HepG2 (cell line): ENCODE data around the gene TNFRSF6B. TPM values are rescaled to one million over a fixed set of nuclear protein-coding genes. Genes with fewer than 3 reads are reported as not detected.
A peak's percentile ranks its signal among the peaks of the same experiment; 100 is the strongest.

ENCODE experiments used
- CAMTA2 ChIP-seq: sonication (generic); formaldehyde crosslinking; IDR thresholded peaks from 2 replicates; pipeline ENCODE4 v1.4.0; 2020; ENCODE audit warnings: mild to moderate bottlenecking, missing genetic modification reagents, borderline replicate concordance
- CBX5 ChIP-seq: sonication (generic); formaldehyde crosslinking; IDR thresholded peaks from 2 replicates; pipeline ENCODE4 v1.4.0; 2020; ENCODE audit warnings: missing genetic modification reagents, borderline replicate concordance
- GATAD1 ChIP-seq: IDR thresholded peaks from 2 replicates; pipeline ENCODE4 v1.6.1; 2016; ENCODE audit warnings: missing genetic modification reagents, missing compliant biosample characterization
- GTF3A ChIP-seq: sonication (generic); formaldehyde crosslinking; conservative IDR thresholded peaks from 2 replicates; pipeline ENCODE4 v1.4.0; 2020; ENCODE audit warnings: mild to moderate bottlenecking, missing genetic modification reagents
- GZF1 ChIP-seq: sonication (generic); formaldehyde crosslinking; IDR thresholded peaks from 2 replicates; pipeline ENCODE4 v1.5.1; 2020; ENCODE audit warnings: mild to moderate bottlenecking, missing genetic modification reagents
- HNRNPK ChIP-seq: fragments of 200-400 bp; formaldehyde crosslinking; IDR thresholded peaks from 2 replicates; pipeline ENCODE4 v1.6.1; 2018; ENCODE audit warnings: low read length, low read depth, moderate library complexity, mild to moderate bottlenecking; ENCODE audit not compliant: poor library complexity, severe bottlenecking
- IKZF4 ChIP-seq: sonication (generic); formaldehyde crosslinking; IDR thresholded peaks from 2 replicates; pipeline ENCODE4 v1.5.1; 2020; ENCODE audit warnings: borderline replicate concordance, mild to moderate bottlenecking, low read depth, missing genetic modification reagents; ENCODE audit errors: not compliant biosample characterization
- KDM2A ChIP-seq: sonication (generic); formaldehyde crosslinking; IDR thresholded peaks from 2 replicates; pipeline ENCODE4 v1.4.0; 2020; ENCODE audit warnings: low read depth, missing genetic modification reagents, borderline replicate concordance
- PRPF4 ChIP-seq: fragments of 200-400 bp; formaldehyde crosslinking; IDR thresholded peaks from 2 replicates; pipeline ENCODE4 v1.6.1; 2016; ENCODE audit warnings: low read length, low read depth; ENCODE audit not compliant: poor library complexity, severe bottlenecking
- PTBP1 ChIP-seq: fragments of 200-400 bp; formaldehyde crosslinking; IDR thresholded peaks from 2 replicates; pipeline ENCODE4 v1.6.1; 2018; ENCODE audit warnings: low read length, low read depth; ENCODE audit not compliant: poor library complexity, severe bottlenecking
- SNAPC2 ChIP-seq: sonication (generic); formaldehyde crosslinking; IDR thresholded peaks from 2 replicates; pipeline ENCODE4 v1.8.1; 2022; ENCODE audit warnings: mild to moderate bottlenecking, missing genetic modification reagents
- U2AF2 ChIP-seq: fragments of 200-400 bp; formaldehyde crosslinking; IDR thresholded peaks from 2 replicates; pipeline ENCODE4 v1.6.1; 2017; ENCODE audit warnings: low read depth, mild to moderate bottlenecking, low read length
- ZNF317 ChIP-seq: sonication (generic); formaldehyde crosslinking; IDR thresholded peaks from 2 replicates; pipeline ENCODE4 v1.5.0; 2020; ENCODE audit warnings: mild to moderate bottlenecking, missing genetic modification reagents
- ZNF331 ChIP-seq: sonication (generic); formaldehyde crosslinking; IDR thresholded peaks from 2 replicates; pipeline ENCODE4 v1.4.0; 2020; ENCODE audit warnings: missing genetic modification reagents
- ZNF354B ChIP-seq: sonication (generic); formaldehyde crosslinking; IDR thresholded peaks from 2 replicates; pipeline ENCODE4 v1.8.0; 2022; ENCODE audit warnings: mild to moderate bottlenecking, missing genetic modification reagents
- ZNF615 ChIP-seq: sonication (generic); formaldehyde crosslinking; IDR thresholded peaks from 2 replicates; pipeline ENCODE4 v1.5.0; 2020; ENCODE audit warnings: mild to moderate bottlenecking, missing genetic modification reagents, borderline replicate concordance
- ZNF709 ChIP-seq: sonication (generic); formaldehyde crosslinking; IDR thresholded peaks from 2 replicates; pipeline ENCODE4 v1.5.0; 2020; ENCODE audit warnings: mild to moderate bottlenecking, missing genetic modification reagents
- ZNF768 ChIP-seq: sonication (generic); formaldehyde crosslinking; IDR thresholded peaks from 2 replicates; pipeline ENCODE4 v1.4.0; 2020; ENCODE audit warnings: missing genetic modification reagents
- polyA plus RNA-seq, 8 experiments: library from polyadenylated mRNA; depleted of rRNA in 3 of 8; stranded (reverse) in 7 of 8; unstranded in 1 of 8; fragments of >200 nt; fragmentation: Illumina TruSeq in 4 of 8; extraction: Trizol in 4 of 8; gene quantifications; 2 replicates each; pipeline versions ENCODE4 v1.2.1 to v1.2.3, GENCODE V29; 2011 to 2016; ENCODE audit warnings: low read depth in 4 of 8, missing spikeins in 1 of 8, mixed read lengths in 1 of 8; ENCODE audit not compliant: insufficient read depth in 1 of 8
- total RNA-seq, 5 experiments: library from RNA; depleted of rRNA; stranded (reverse); fragments of >200 nt; fragmentation: Illumina TruSeq; extraction: Trizol; gene quantifications; 2 replicates each; pipeline ENCODE4 v1.2.3, GENCODE V29; 2016; ENCODE audit warnings: low read depth in 1 of 5
- TF ChIP-seq, protein P1 (sequence below): sonication (generic); formaldehyde crosslinking; IDR thresholded peaks from one replicate; pipeline ENCODE4 v1.5.1; 2020; ENCODE audit warnings: mild to moderate bottlenecking, missing genetic modification reagents; ENCODE audit errors: not compliant biosample characterization
- TF ChIP-seq, protein P2 (sequence below): IDR thresholded peaks from 2 replicates; pipeline ENCODE4 v1.6.1; 2016; ENCODE audit warnings: missing biosample characterization, missing genetic modification reagents, low read depth

The TNFRSF6B gene
- total and polyA plus RNA-seq, 2 of the 13 experiments (the other 11 are each of a cell fraction or from before 2014, with no cell fraction given) = 0.24 TPM; not detected in 1

DNA sequence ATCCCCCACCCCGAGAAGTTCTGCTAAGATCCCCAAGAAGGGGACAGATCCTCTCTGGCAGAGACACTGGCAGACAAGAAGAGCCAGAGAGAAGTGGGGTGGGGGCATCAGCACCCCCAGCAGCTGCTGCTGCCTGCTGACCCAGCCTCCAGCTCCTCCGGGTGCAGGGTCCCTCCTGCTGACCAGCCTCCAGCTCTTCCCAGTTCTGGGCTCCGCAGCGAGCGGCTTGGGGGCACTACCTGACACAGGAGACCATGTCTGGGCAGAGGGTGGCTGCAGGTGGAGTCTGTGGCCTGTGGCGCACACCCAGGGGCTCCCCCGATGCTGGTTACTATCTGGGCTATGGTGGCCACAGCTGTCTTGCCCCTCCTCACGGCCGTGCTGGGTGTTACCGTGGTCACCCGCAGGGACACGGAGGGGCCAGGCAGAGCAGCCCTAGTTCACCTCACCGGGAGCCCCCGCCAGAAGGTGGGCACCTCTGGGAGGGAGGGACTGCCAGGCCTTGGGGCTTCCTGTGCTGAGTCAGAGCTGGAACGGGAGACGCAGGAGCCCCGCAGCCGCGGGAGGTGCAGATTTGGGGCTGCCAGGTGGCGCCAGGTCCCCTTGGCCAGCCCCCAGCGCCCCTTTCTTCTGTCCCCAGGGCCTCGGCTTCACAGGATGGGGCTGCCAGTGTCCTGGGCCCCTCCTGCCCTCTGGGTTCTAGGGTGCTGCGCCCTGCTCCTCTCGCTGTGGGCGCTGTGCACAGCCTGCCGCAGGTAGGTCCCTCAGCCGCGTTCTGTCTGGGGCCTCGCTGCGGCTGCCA is 40.6 kb downstream of the TNFRSF6B start (continued):
- TF ChIP-seq HNRNPK = peak; percentile 61
- TF ChIP-seq U2AF2 = no peak
- no peak for TF ChIP-seq SNAPC2
- TF ChIP-seq ZNF331 (CRISPR knock-in tag) = no peak
- TF ChIP-seq, protein P1, sequence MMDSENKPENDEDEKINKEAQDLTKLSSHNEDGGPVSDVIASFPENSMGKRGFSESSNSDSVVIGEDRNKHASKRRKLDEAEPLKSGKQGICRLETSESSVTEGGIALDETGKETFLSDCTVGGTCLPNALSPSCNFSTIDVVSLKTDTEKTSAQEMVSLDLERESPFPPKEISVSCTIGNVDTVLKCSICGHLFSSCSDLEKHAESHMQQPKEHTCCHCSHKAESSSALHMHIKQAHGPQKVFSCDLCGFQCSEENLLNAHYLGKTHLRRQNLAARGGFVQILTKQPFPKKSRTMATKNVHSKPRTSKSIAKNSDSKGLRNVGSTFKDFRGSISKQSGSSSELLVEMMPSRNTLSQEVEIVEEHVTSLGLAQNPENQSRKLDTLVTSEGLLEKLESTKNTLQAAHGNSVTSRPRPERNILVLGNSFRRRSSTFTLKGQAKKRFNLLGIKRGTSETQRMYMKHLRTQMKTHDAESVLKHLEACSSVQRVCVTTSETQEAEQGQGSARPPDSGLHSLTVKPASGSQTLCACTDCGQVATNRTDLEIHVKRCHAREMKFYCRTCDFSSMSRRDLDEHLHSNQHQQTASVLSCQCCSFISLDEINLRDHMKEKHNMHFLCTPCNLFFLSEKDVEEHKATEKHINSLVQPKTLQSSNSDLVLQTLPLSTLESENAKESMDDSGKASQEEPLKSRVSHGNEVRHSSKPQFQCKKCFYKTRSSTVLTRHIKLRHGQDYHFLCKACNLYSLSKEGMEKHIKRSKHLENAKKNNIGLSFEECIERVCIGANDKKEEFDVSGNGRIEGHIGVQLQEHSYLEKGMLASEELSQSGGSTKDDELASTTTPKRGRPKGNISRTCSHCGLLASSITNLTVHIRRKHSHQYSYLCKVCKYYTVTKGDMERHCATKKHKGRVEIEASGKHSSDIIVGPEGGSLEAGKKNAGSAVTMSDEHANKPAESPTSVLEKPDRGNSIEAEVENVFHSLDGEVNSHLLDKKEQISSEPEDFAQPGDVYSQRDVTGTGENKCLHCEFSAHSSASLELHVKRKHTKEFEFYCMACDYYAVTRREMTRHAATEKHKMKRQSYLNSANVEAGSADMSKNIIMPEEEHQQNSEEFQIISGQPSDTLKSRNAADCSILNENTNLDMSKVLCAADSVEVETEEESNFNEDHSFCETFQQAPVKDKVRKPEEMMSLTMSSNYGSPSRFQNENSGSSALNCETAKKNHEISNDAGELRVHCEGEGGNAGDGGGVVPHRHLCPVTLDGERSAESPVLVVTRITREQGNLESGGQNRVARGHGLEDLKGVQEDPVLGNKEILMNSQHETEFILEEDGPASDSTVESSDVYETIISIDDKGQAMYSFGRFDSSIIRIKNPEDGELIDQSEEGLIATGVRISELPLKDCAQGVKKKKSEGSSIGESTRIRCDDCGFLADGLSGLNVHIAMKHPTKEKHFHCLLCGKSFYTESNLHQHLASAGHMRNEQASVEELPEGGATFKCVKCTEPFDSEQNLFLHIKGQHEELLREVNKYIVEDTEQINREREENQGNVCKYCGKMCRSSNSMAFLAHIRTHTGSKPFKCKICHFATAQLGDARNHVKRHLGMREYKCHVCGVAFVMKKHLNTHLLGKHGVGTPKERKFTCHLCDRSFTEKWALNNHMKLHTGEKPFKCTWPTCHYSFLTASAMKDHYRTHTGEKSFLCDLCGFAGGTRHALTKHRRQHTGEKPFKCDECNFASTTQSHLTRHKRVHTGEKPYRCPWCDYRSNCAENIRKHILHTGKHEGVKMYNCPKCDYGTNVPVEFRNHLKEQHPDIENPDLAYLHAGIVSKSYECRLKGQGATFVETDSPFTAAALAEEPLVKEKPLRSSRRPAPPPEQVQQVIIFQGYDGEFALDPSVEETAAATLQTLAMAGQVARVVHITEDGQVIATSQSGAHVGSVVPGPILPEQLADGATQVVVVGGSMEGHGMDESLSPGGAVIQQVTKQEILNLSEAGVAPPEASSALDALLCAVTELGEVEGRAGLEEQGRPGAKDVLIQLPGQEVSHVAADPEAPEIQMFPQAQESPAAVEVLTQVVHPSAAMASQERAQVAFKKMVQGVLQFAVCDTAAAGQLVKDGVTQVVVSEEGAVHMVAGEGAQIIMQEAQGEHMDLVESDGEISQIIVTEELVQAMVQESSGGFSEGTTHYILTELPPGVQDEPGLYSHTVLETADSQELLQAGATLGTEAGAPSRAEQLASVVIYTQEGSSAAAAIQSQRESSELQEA = peak; percentile 73
- peak; percentile 96 for TF ChIP-seq KDM2A
- no peak; the same call in none of the 2 replicates for TF ChIP-seq ZNF768
- TF ChIP-seq, protein P2, sequence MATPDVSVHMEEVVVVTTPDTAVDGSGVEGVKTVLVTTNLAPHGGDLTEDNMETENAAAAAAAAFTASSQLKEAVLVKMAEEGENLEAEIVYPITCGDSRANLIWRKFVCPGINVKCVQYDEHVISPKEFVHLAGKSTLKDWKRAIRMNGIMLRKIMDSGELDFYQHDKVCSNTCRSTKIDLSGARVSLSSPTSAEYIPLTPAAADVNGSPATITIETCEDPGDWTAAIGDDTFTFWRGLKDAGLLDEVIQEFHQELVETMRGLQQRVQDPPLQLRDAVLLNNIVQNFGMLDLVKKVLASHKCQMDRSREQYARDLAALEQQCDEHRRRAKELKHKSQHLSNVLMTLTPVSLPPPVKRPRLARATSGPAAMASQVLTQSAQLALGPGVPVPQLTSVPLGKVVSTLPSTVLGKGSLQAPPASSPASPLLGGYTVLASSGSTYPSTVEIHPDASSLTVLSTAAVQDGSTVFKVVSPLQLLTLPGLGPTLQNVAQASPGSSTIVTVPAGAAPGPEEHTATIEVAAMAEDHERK (CRISPR knock-in tag) = no peak
- no peak for TF ChIP-seq GTF3A (CRISPR knock-in tag)
- peak; percentile 83 for TF ChIP-seq PTBP1
- no peak for TF ChIP-seq ZNF615
- no peak for TF ChIP-seq ZNF317 (CRISPR knock-in tag)
- peak; percentile 49 for TF ChIP-seq IKZF4 (CRISPR knock-in tag)
- no peak for TF ChIP-seq PRPF4
- 0 out of 2 replicates have a peak, but pooled peaks have one; percentile 19 for TF ChIP-seq GATAD1 (CRISPR knock-in tag)
- TF ChIP-seq CBX5 = no peak; the same call in 1 of the 2 replicates
- TF ChIP-seq CAMTA2 (CRISPR knock-in tag) = peak; percentile 31
- TF ChIP-seq GZF1 (CRISPR knock-in tag) = 0 out of 2 replicates have a peak, but pooled peaks have one; percentile 54
- TF ChIP-seq ZNF709 (CRISPR knock-in tag) = no peak
- no peak for TF ChIP-seq ZNF354B (CRISPR knock-in tag)
